HAP-1 (cell line): ENCODE results near the gene USP6NL.

Experiments
- DNase-seq, 2 experiments: peaks; one replicate each; pipeline ENCODE4 v3.0.0-alpha.2; 2016 to 2020; ENCODE audit warnings: low spot score in 2 of 2
- H3K27me3 ChIP-seq: fragments of 250-450 bp; sonication (Bioruptor Pico); 2 replicates; pipeline ENCODE4 v1.5.1; 2020; ENCODE audit warnings: low read depth, mild to moderate bottlenecking, moderate library complexity
- H3K36me3 ChIP-seq: fragments of 250-450 bp; sonication (Bioruptor Pico); replicated peaks from 2 replicates; pipeline ENCODE4 v1.5.1; 2020; ENCODE audit warnings: mild to moderate bottlenecking
- H3K4me1 ChIP-seq: fragments of 250-450 bp; sonication (Bioruptor Pico); 2 replicates; pipeline ENCODE4 v1.5.1; 2020; ENCODE audit warnings: mild to moderate bottlenecking
- H3K4me3 ChIP-seq: fragments of 250-450 bp; sonication (Bioruptor Pico); 2 replicates; pipeline ENCODE4 v1.5.1; 2020; ENCODE audit warnings: mild to moderate bottlenecking, moderate library complexity
- H3K9me3 ChIP-seq: fragments of 250-450 bp; sonication (Bioruptor Pico); 2 replicates; pipeline ENCODE4 v1.5.1; 2020; ENCODE audit warnings: mild to moderate bottlenecking, moderate library complexity
- in situ Hi-C: fragments of 300-500 bp; cut with MboI; formaldehyde crosslinking; loops from 3 replicates; pipeline ENCODE4 v1.14.3; 2020; ENCODE audit warnings: low sequenced_read_pairs, inconsistent platforms, mixed read lengths

The USP6NL gene

GRCh38 chr10:11415095-11415494 lies 196.4 kb downstream of the USP6NL start:
- DNase-seq, result no peak
- Histone ChIP-seq H3K36me3 (no peaks in the 10 kb centered on the region), H3K9me3 (no peaks in the 10 kb centered on the region), H3K27me3 (no peaks in the 10 kb centered on the region), H3K4me3 (no peak overlapping the region), H3K4me1 (0 out of 2 replicates have a peak, but pooled peaks cover 2% of the 10 kb centered on the region)
- in situ Hi-C loops, result no loop called here

- H3K27me3 ChIP-seq, result peaks cover 4% of the 10 kb centered on the region; the same call in 1 of the 2 replicates
- no peak for DNase-seq
- no peak overlapping the region for H3K4me3 ChIP-seq
- H3K9me3 ChIP-seq, result no peaks in the 10 kb centered on the region
- no peaks in the 10 kb centered on the region for H3K36me3 ChIP-seq
- peaks cover 7% of the 10 kb centered on the region; the same call in 1 of the 2 replicates for H3K4me1 ChIP-seq
- in situ Hi-C loops, result no loop called here
These were observed 197.0 kb downstream of the USP6NL start for GRCh38 chr10:11414314-11415038.

- no peaks in the 10 kb centered on the region for H3K9me3 ChIP-seq
- H3K36me3 ChIP-seq, result no peaks in the 10 kb centered on the region
- H3K4me3 ChIP-seq, result no peak overlapping the region
- H3K27me3 ChIP-seq, result peaks cover 4% of the 10 kb centered on the region; the same call in 1 of the 2 replicates
- DNase-seq, result no peak
- peaks cover 7% of the 10 kb centered on the region; the same call in 1 of the 2 replicates for H3K4me1 ChIP-seq
- in situ Hi-C loops, result no loop called here
These were observed 199.4 kb downstream of the USP6NL start for GRCh38 chr10:11411926-11412545.

GRCh38 chr10:11409357-11409756 lies 202.1 kb downstream of the USP6NL start:
- H3K9me3 ChIP-seq, result no peaks in the 10 kb centered on the region
- in situ Hi-C loops, result no loop called here
- no peak for DNase-seq
- H3K4me1 ChIP-seq, result peaks cover 7% of the 10 kb centered on the region; the same call in 1 of the 2 replicates
- H3K4me3 ChIP-seq, result no peak overlapping the region
- H3K36me3 ChIP-seq, result no peaks in the 10 kb centered on the region
- peaks cover 4% of the 10 kb centered on the region; the same call in 1 of the 2 replicates for H3K27me3 ChIP-seq

- Histone ChIP-seq H3K9me3 (no peaks in the 10 kb centered on the region), H3K36me3 (no peaks in the 10 kb centered on the region), H3K27me3 (peaks cover 4% of the 10 kb centered on the region; the same call in 1 of the 2 replicates), H3K4me3 (no peak overlapping the region), H3K4me1 (peaks cover 7% of the 10 kb centered on the region; the same call in 1 of the 2 replicates)
- DNase-seq, result no peak
- in situ Hi-C loops, result no loop called here
These were observed 203.5 kb downstream of the USP6NL start for GRCh38 chr10:11407939-11408338.

- H3K4me3 ChIP-seq, result no peak overlapping the region
- DNase-seq, result no peak
- no peaks in the 10 kb centered on the region for H3K36me3 ChIP-seq
- no peaks in the 10 kb centered on the region for H3K9me3 ChIP-seq
- H3K4me1 ChIP-seq, result peaks cover 7% of the 10 kb centered on the region; the same call in 1 of the 2 replicates
- in situ Hi-C loops, result no loop called here
- peaks cover 4% of the 10 kb centered on the region; the same call in 1 of the 2 replicates for H3K27me3 ChIP-seq
These were observed 204.7 kb downstream of the USP6NL start for GRCh38 chr10:11406746-11407145.

GRCh38 chr10:11404901-11405300 lies 206.5 kb downstream of the USP6NL start:
- Histone ChIP-seq H3K9me3 (no peaks in the 10 kb centered on the region), H3K4me1 (peaks cover 3% of the 10 kb centered on the region; the same call in 1 of the 2 replicates), H3K27me3 (peaks cover 3% of the 10 kb centered on the region; the same call in 1 of the 2 replicates), H3K4me3 (no peak overlapping the region), H3K36me3 (no peaks in the 10 kb centered on the region)
- in situ Hi-C loops, result no loop called here
- no peak for DNase-seq
